SU-DHL-6 (cell line): ENCODE measurements around the gene SYPL1.

Source experiments
- CTCF ChIP-seq: fragments of 200-600 bp; sonication (generic); IDR thresholded peaks from one replicate; pipeline ENCODE4 v1.5.1; 2017; ENCODE audit warnings: antibody characterized with exemption, mild to moderate bottlenecking, low read length, moderate library complexity; ENCODE audit not compliant: insufficient read depth, poor library complexity, severe bottlenecking
- EZH2phosphoT487 ChIP-seq: fragments of 200-600 bp; sonication (generic), shearing (Covaris generic); conservative IDR thresholded peaks from 2 replicates; pipeline ENCODE4 v1.6.1; 2018; ENCODE audit warnings: mild to moderate bottlenecking, antibody characterized with exemption, low read length, moderate library complexity, mixed read lengths

GRCh38 chr7:106125417-106125816, 13.3 kb upstream of the SYPL1 start:
- no peak for TF ChIP-seq CTCF
- no peak for TF ChIP-seq EZH2phosphoT487
